Left lung (tissue), 10 donors: ENCODE measurements around the gene TSPEAR. TPM values are rescaled to one million over a fixed set of nuclear protein-coding genes. Genes with fewer than 3 reads are reported as not detected.

ENCODE experiments used
- ATAC-seq: fragments of 200-7000 bp; cut with Tn5 transposase; one replicate; pipeline ENCODE4 v1.9.1; 2020; ENCODE audit warnings: moderate library complexity
- DNase-seq, 4 donors: peaks; one replicate each; pipeline ENCODE4 v3.0.0-alpha.2; 2013 to 2020
- H3K27ac ChIP-seq, 2 donors: fragments of 200-600 bp; sonication (generic) in 1 of 2; one replicate each; pipeline versions ENCODE4 v1.5.0 to v1.8.0; 2020 to 2021
- H3K27me3 ChIP-seq, 2 donors: fragments of 200-600 bp; sonication (generic) in 1 of 2; one replicate each; pipeline versions ENCODE4 v1.5.0 to v1.8.0; 2020 to 2021
- H3K36me3 ChIP-seq, 2 donors: fragments of 200-600 bp; sonication (generic) in 1 of 2; one replicate each; pipeline versions ENCODE4 v1.5.0 to v1.8.0; 2020 to 2021
- H3K4me1 ChIP-seq, 2 donors: fragments of 200-600 bp; one replicate each; pipeline ENCODE4 v1.8.0; 2021
- H3K4me3 ChIP-seq, 2 donors: fragments of 200-600 bp; sonication (generic) in 1 of 2; one replicate each; pipeline versions ENCODE4 v1.5.0 to v1.8.0; 2020 to 2021; ENCODE audit warnings: mild to moderate bottlenecking in 1 of 2
- H3K9me3 ChIP-seq, 2 donors: fragments of 200-600 bp; sonication (generic) in 1 of 2; one replicate each; pipeline versions ENCODE4 v1.5.0 to v1.8.0; 2020 to 2021
- CTCF ChIP-seq, 2 donors: fragments of 200-600 bp; sonication (generic) in 1 of 2; IDR thresholded peaks; one replicate each; pipeline versions ENCODE4 v1.5.0 to v1.8.0; 2021; ENCODE audit warnings: antibody characterized with exemption in 2 of 2
- intact Hi-C, 2 donors: fragments of 100-400 bp; cut with DNase I; formaldehyde crosslinking; loops; one replicate each; pipeline versions ENCODE4 v1.11.2 to v1.14.2; 2022
- polyA plus RNA-seq, 6 donors: library from polyadenylated mRNA; unstranded; fragments of 120-200 nt; gene quantifications; one replicate each; pipeline ENCODE4 v1.2.1, GENCODE V29; 2013; ENCODE audit not compliant: insufficient read length in 6 of 6
- total RNA-seq, 2 donors: library from RNA; stranded (reverse); fragmentation: NEBNext Ultra II Directional; extraction: Animal tissue kit (Norgen Biotek cat#: 25700); gene quantifications; one replicate each; pipeline ENCODE4 v1.2.1, GENCODE V29; 2021
- donor health status: DM: no; HTN: yes; CAD: no.
- donor health status: DM: no; HTN: no; CAD: no.

Gene TSPEAR
- total and polyA plus RNA-seq, 8 donors: 0.10 to 4.7 (median 3.3) TPM

- intact Hi-C loops: no loop called here
- no peak for TF ChIP-seq CTCF (IDR thresholded peaks at IDR 0.05)
- no peak overlapping the region for H3K4me3 ChIP-seq
- DNase-seq (peak in 1 of 4 donors; percentile 20), ATAC-seq (no peak)
- H3K27ac ChIP-seq: no peak overlapping the region
- peaks cover 0 to 3% of the 10 kb centered on the region in 2 donors for H3K9me3 ChIP-seq
- H3K4me1 ChIP-seq: no peaks in the 10 kb centered on the region
- no peaks in the 10 kb centered on the region for H3K36me3 ChIP-seq
- peaks cover 0 to 43% of the 10 kb centered on the region in 2 donors for H3K27me3 ChIP-seq
Measured at GRCh38 chr21:44517175-44517899, 194.0 kb downstream of the TSPEAR start.

GRCh38 chr21:44516828-44517174, 194.6 kb downstream of the TSPEAR start:
- ATAC-seq (no peak), DNase-seq (no peak)
- Histone ChIP-seq H3K36me3 (no peaks in the 10 kb centered on the region), H3K27ac (no peak overlapping the region), H3K27me3 (peaks cover 0 to 46% of the 10 kb centered on the region in 2 donors), H3K4me3 (no peak overlapping the region), H3K4me1 (no peaks in the 10 kb centered on the region), H3K9me3 (peaks cover 0 to 3% of the 10 kb centered on the region in 2 donors)
- no peak for TF ChIP-seq CTCF (IDR thresholded peaks at IDR 0.05)
- intact Hi-C loops: no loop called here

- H3K27ac ChIP-seq: no peak overlapping the region
- DNase-seq (peak in 1 of 4 donors; percentile 72), ATAC-seq (no peak)
- H3K36me3 ChIP-seq: no peaks in the 10 kb centered on the region
- peaks cover 0 to 46% of the 10 kb centered on the region in 2 donors for H3K27me3 ChIP-seq
- H3K9me3 ChIP-seq: peaks cover 0 to 3% of the 10 kb centered on the region in 2 donors
- intact Hi-C loops: no loop called here
- H3K4me1 ChIP-seq: no peaks in the 10 kb centered on the region
- TF ChIP-seq CTCF (IDR thresholded peaks at IDR 0.05): no peak
- H3K4me3 ChIP-seq: no peak overlapping the region
Measured at GRCh38 chr21:44516342-44516741, 195.0 kb downstream of the TSPEAR start.

GRCh38 chr21:44515359-44516165, 195.8 kb downstream of the TSPEAR start:
- no peak for TF ChIP-seq CTCF (IDR thresholded peaks at IDR 0.05)
- peaks cover 0 to 5% of the 10 kb centered on the region in 2 donors for H3K4me1 ChIP-seq
- H3K36me3 ChIP-seq: no peaks in the 10 kb centered on the region
- H3K27ac ChIP-seq: no peak overlapping the region
- H3K9me3 ChIP-seq: peaks cover 0 to 3% of the 10 kb centered on the region in 2 donors
- no peak for ATAC-seq
- intact Hi-C loops: no loop called here
- H3K27me3 ChIP-seq: peaks cover 0 to 44% of the 10 kb centered on the region in 2 donors
- DNase-seq: peak in 1 of 4 donors; percentile 63
- no peak overlapping the region for H3K4me3 ChIP-seq

- intact Hi-C loops: no loop called here
- Histone ChIP-seq H3K9me3 (peaks cover 0 to 3% of the 10 kb centered on the region in 2 donors), H3K36me3 (no peaks in the 10 kb centered on the region), H3K4me1 (peaks cover 0 to 8% of the 10 kb centered on the region in 2 donors), H3K27me3 (peaks cover 0 to 44% of the 10 kb centered on the region in 2 donors), H3K27ac (no peak overlapping the region), H3K4me3 (no peak overlapping the region)
- DNase-seq: peak in 1 of 4 donors; percentile 48
- TF ChIP-seq CTCF (IDR thresholded peaks at IDR 0.05): no peak
- no peak for ATAC-seq
Measured at GRCh38 chr21:44514746-44515358, 196.5 kb downstream of the TSPEAR start.
